Subcutaneous adipose tissue (tissue), 4 donors: Measurements from ENCODE around the gene TIAM1. TPM values are rescaled to one million over a fixed set of nuclear protein-coding genes. Genes with fewer than 3 reads are reported as not detected.

Experiments
- total RNA-seq, 4 donors: library from RNA; depleted of rRNA; stranded (reverse); fragments of >200 nt; gene quantifications; one replicate each; pipeline ENCODE4 v1.1.0, GENCODE V29; 2016
- TF ChIP-seq, protein P1 (sequence below): fragments of 450-650 bp; IDR thresholded peaks from one replicate; pipeline ENCODE4 v1.5.1; 2016; ENCODE audit warnings: low read depth, mild to moderate bottlenecking, control low read depth, antibody characterized with exemption, moderate library complexity

Gene TIAM1
- total RNA-seq, 4 donors from 2014 or later: 5.1 to 27.4 (median 14.7) TPM

DNA sequence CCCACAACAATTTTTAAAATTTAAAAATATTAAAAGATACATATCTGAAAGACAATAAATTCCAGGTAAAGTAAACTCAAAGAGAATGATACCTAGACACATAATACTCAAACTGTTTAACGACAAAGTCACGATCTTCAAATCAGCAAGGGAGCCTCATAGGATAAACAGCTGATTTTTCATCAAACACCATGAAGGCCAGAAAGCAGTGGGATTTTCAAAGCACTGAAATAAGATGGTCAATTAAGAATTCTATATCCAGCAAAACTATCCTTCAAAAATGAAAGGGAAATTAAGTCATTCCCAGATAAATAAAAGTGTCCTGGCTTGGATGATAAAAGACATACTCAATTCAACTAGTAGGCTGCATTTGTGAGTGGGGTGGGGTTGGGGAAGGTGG lies 100.5 kb downstream of the TIAM1 start:
- TF ChIP-seq, protein P1, sequence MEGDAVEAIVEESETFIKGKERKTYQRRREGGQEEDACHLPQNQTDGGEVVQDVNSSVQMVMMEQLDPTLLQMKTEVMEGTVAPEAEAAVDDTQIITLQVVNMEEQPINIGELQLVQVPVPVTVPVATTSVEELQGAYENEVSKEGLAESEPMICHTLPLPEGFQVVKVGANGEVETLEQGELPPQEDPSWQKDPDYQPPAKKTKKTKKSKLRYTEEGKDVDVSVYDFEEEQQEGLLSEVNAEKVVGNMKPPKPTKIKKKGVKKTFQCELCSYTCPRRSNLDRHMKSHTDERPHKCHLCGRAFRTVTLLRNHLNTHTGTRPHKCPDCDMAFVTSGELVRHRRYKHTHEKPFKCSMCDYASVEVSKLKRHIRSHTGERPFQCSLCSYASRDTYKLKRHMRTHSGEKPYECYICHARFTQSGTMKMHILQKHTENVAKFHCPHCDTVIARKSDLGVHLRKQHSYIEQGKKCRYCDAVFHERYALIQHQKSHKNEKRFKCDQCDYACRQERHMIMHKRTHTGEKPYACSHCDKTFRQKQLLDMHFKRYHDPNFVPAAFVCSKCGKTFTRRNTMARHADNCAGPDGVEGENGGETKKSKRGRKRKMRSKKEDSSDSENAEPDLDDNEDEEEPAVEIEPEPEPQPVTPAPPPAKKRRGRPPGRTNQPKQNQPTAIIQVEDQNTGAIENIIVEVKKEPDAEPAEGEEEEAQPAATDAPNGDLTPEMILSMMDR: no peak

DNA sequence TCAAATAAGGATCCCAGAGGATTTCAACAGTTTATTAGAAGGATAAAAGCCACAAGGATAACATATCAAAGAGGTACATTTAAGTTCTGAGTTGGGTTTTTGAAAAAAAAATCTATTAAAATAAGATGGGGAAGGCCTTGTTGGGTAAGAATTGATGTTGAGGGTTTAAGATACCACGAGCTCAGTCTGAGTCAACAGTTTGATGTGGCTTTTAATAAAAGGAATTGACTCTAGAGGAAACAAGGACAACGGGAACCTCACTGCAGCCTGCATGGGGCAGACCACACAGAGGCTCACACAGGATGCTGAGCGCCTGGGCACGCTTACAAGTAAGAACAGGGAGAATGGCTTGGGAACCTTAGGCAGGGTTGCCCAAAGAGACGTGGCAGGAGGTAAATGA lies 107.5 kb downstream of the TIAM1 start:
- TF ChIP-seq, protein P1: no peak

DNA sequence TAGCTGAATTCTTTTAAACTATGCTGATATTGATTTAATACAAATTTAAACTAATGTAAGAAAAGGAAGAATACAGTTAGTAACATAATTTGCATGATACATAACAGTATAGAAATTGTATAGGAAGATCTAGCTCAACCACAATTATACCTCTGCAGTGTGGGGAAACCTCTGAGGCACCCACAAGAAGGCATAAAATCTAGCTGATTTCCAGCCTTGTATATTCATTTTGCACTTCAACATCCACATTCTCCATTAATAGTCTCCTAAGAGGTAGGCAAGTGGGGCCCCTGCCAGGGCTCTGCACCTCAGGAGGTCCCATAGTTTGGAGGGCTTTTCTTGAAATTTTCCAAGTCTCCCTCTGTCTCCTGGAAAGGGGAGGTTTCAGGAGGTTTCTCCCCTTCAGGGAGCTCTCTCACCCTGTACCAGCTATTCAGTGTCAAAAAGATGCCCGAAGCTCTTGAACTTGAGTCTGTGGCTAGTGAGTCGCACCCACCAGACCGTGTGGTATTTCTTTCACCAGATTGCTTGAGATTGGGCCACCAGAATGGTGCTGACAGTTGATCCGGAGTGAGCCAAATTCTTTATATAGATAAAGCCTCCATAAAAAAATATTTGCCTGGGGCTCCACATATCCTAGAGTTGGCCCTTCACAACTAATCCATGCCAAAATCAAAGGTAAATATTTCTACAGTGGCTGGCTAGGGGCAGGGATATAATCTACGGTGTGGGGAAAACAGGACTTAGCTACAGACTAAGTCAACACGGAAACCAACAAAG lies 108.2 kb downstream of the TIAM1 start:
- TF ChIP-seq, protein P1: no peak

DNA sequence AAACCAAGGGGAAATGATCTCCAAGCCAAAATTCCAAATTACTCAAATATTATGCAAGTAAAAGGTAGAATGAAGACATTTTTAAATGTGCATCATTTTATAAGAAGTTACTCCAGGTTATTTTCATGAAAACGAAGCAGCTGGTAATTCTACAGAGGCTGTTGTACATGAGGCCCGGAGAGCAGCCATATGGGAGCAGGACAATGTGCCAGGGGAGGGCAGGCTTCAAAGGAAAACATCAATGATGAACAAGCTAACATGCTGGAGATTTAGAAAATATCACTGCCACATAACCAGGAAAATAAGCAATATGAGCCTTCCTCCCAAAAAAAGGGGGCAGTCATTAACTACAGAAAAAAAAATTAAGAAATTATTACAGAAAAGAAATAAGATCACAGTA lies 109.1 kb downstream of the TIAM1 start:
- TF ChIP-seq, protein P1: no peak

DNA sequence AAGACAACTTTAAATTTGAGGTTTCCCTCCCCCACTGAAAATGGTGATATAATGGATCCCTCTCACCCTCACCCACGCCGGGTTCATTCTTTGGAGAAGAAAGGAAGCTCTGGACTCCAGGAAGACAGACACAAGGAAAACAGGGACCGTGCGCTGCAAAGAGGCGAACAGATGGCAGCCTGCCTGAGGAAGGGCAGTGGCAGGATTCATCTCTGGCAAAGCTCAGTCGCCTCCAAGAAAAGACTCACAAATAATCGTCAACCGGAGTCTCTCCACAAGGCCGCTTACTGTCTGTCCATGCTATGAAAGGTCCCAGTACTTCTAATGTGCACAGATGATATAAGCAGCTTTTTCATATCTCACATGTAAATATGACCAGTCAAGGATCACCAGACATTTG lies 110.3 kb downstream of the TIAM1 start:
- TF ChIP-seq, protein P1: no peak

DNA sequence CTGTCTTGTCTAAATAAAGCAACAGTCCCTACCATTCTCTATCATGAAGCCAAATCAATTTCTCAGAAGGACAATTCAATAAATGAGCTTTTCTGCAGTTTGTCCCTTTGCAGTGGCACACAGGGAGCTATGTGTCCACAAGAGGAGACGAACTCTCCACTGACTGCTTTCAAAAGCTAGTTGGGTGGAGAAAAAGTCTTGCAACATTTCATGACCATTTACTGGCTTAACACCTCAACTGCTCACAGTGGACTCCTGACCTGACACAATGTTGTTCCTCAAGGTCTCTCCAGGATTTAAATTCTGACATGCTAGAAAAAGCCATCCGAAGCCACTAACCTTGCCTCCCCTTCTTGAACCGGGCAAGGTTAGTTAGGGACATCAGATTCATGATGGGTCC lies 111.7 kb downstream of the TIAM1 start:
- TF ChIP-seq, protein P1: no peak

DNA sequence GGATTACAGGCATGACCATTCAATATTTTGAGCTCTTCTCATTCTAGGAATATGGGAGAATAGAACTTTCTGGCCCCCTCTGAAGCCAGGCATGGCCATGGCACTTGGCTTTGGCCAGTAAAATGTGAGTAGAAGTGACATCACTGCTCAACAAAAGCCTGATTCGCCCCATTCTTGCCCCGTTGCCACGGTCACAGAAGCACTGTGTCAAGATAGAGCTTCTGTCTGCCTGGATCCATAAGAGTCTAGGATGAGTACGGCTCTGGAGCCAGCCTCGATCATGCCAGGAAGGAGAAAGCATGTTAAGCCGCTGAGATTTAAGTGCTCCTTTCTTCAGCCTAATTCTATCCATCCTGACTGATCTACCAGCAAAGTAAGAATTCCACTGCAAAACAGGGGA lies 113.1 kb downstream of the TIAM1 start:
- TF ChIP-seq, protein P1: no peak
